Activated T-helper 2 cell treated with anti-CD3 and anti-CD28 coated beads, Interferon-gamma antibody, Interleukin-2, Interleukin-4, amounts not matched to agents 10 μg/mL and 5 μg/mL and 100 μg/mL, durations not matched to agents 14 hours and 24 hours and 36 hours (primary cell): Measurements from ENCODE around the gene PRR14L. TPM values are rescaled to one million over a fixed set of nuclear protein-coding genes. Genes with fewer than 3 reads are reported as not detected.
"Not testable (repeated sequence)": the region's sequence is repeated elsewhere in the genome, so short reads cannot be mapped to it uniquely, and the experiment has no call there.

Source experiments
- DNase-seq: peaks from one replicate; pipeline ENCODE4 v3.0.0; 2021; ENCODE audit warnings: low spot score
- H3K27ac Mint-ChIP-seq: one replicate; pipeline ENCODE4 v1.8.0; 2021; ENCODE audit warnings: mixed read lengths
- H3K27me3 Mint-ChIP-seq: one replicate; pipeline ENCODE4 v1.8.0; 2021; ENCODE audit warnings: low read depth, mixed read lengths
- H3K36me3 Mint-ChIP-seq: one replicate; pipeline ENCODE4 v1.8.0; 2021; ENCODE audit warnings: low read depth, mixed read lengths
- H3K4me1 Mint-ChIP-seq: one replicate; pipeline ENCODE4 v1.8.0; 2021; ENCODE audit warnings: low read depth, mixed read lengths
- H3K4me3 Mint-ChIP-seq: one replicate; pipeline ENCODE4 v1.8.0; 2021; ENCODE audit warnings: low read depth, mild to moderate bottlenecking, moderate library complexity, mixed read lengths
- H3K9me3 Mint-ChIP-seq: one replicate; pipeline ENCODE4 v1.8.0; 2021; ENCODE audit warnings: mixed read lengths
- intact Hi-C: fragments of 100-400 bp; cut with micrococcal nuclease; formaldehyde crosslinking; loops from one replicate; pipeline ENCODE4 v1.15.1; 2023
- total RNA-seq: library from RNA; stranded (reverse); gene quantifications from 2 replicates; pipeline ENCODE4 v1.2.3, GENCODE V29; 2022

The PRR14L gene
- total RNA-seq, 1 donor from 2014 or later: 58.0 TPM

DNA sequence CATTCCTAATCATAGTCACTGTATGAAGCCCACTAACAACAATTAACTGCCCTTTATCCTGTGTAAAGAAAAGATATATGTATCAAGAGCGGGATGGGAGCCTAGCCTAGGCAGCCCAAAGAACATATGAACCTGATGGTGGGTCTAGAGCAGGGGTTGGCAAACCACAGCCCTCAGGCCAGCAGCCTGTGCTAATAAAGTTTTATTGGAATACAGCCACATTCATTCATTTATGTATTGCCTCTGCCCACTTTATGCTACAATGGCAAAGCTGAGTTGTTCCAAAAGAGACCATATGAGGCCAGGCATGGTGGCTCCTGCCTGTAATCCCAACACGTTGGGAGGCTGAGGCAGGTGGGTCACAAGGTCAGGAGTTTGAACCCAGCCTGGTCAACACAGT is 13.5 kb downstream of the PRR14L start:
- Mint-ChIP-seq H3K27ac (no peak overlapping the region), H3K9me3 (no peaks in the 10 kb centered on the region), H3K27me3 (no peaks in the 10 kb centered on the region), H3K4me3 (no peak overlapping the region), H3K4me1 (peaks cover 22% of the 10 kb centered on the region), H3K36me3 (peaks cover 53% of the 10 kb centered on the region)
- intact Hi-C loops: no loop called here
- no peak for DNase-seq

DNA sequence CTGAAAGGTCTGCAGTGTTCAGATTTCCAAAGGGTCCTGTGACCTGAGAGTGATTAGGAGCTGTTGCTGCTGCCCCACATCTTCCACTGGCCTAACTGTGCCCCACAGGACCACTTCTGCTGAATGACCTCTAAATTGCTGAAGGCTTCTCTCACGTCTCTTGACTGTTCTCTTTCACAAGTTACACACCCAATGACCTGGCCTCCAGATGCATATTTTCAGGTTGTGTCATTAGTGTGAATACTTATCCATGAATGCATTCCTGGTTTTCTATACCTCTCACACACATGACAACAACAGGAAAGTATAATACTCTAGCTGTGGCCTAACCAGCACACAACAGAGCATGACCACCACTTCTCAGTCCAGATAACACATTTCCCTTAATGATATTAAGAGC is 15.4 kb downstream of the PRR14L start:
- intact Hi-C loops: no loop called here
- Mint-ChIP-seq H3K27ac (no peak overlapping the region), H3K27me3 (no peaks in the 10 kb centered on the region), H3K36me3 (peaks cover 43% of the 10 kb centered on the region), H3K9me3 (no peaks in the 10 kb centered on the region), H3K4me1 (peaks cover 22% of the 10 kb centered on the region), H3K4me3 (no peak overlapping the region)
- no peak for DNase-seq

DNA sequence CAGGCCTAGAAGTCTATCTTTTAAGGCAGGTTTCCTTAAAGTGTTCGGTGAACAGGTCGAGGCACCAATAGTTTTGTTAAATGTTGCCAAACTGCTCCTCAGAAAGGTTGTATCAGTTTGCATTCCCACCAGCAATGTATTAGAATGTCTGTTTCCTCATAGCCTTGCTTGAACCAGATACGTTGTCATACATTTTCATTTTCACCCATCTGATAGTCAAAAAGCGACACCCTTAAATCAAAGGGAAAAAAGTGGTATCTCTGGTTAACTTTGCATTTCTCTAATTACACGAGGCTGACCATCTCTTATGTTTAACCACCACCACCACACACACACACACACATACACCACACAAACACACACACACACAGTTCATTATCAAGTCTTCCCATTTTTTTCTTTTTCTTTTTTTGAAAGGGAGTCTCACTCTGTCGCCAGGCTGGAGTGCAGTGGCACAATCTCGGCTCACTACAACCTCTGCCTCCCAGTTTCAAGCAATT is 16.3 kb downstream of the PRR14L start:
- Mint-ChIP-seq H3K27ac (peak overlapping the region; percentile 4), H3K4me1 (peaks cover 21% of the 10 kb centered on the region), H3K27me3 (no peaks in the 10 kb centered on the region), H3K9me3 (no peaks in the 10 kb centered on the region), H3K36me3 (peaks cover 41% of the 10 kb centered on the region), H3K4me3 (no peak overlapping the region)
- no peak for DNase-seq
- intact Hi-C loops: no loop called here

DNA sequence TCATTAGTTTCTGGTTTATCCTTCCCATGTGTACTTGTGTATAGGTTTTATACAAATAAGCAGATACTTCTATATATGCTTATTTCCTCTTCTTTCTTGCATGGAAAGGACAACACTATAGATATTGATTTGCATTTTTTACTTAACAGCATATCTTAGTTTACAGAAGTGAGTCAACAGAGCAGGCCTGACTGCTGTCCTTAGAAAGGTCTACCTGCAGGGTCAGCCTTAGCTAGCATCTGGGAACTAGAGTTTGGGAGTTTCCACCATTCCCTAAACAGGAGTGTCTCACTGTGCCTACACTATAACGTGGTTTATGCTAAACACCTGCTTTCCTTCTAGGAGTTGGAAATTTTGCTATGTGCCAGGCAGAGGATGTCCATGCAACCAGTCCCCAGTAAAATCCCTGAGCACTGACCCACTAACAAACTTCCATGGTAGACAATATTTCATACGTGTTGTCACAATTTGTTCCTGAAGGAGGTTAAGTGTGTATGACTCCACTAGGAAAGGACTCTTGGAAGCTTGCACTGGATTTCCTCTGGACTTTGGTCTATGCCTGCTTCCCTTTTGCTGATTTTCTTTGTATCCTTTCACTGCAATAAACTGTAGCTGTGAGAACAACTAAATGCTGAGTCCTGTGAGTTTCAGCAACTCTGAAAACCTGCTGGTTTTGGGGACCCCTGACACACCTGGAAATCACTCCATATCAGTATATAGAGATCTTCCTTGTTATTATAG is 17.7 kb downstream of the PRR14L start:
- no peak overlapping the region for H3K4me3 Mint-ChIP-seq
- no peaks in the 10 kb centered on the region for H3K27me3 Mint-ChIP-seq
- H3K9me3 Mint-ChIP-seq: no peaks in the 10 kb centered on the region
- H3K27ac Mint-ChIP-seq: no peak overlapping the region
- intact Hi-C loops: no loop called here
- peaks cover 13% of the 10 kb centered on the region for H3K4me1 Mint-ChIP-seq
- H3K36me3 Mint-ChIP-seq: peaks cover 30% of the 10 kb centered on the region
- DNase-seq: no peak

DNA sequence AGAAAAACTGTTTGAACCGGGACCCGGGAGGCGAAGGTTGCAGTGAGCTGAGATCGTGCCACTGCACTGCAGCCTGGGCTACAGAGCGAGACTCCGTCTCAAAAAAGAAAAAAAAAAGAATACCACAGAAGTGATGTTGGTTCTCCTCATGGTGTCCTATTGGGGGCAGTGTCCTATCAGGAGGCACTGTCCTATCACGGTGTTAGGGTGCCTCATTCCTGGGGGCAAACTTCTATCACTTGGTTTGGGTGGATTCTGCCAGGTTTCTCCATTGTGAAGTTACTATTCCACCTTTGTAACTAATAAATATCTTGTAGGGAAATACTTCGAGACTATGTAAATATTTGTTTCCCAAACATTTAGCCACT is 19.6 kb downstream of the PRR14L start:
- DNase-seq: no peak
- Mint-ChIP-seq H3K4me3 (no peak overlapping the region), H3K36me3 (peaks cover 30% of the 10 kb centered on the region), H3K27me3 (no peaks in the 10 kb centered on the region), H3K9me3 (no peaks in the 10 kb centered on the region), H3K27ac (no peak overlapping the region), H3K4me1 (peaks cover 13% of the 10 kb centered on the region)
- intact Hi-C loops: no loop called here

DNA sequence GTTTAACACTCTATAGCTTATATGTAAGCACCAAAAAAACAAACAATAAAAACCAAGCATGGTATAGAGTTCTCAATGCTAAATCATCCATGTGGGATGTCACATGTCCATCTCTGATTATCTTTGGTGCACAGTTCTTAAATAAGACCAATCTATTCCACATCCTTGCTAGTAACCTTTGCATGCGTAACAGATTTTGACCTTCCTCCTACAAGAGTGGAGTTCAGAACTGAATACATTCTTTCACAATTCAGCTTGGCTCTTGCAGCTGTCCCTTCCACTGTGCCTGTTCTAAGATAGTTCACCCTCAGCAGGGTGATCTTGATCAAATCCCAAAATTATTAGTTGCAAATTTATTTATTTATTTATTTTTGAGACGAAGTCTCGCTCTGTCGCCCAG is 21.1 kb downstream of the PRR14L start:
- H3K36me3 Mint-ChIP-seq: peaks cover 29% of the 10 kb centered on the region
- no peak overlapping the region for H3K27ac Mint-ChIP-seq
- intact Hi-C loops: no loop called here
- no peaks in the 10 kb centered on the region for H3K9me3 Mint-ChIP-seq
- no peak overlapping the region for H3K4me3 Mint-ChIP-seq
- H3K4me1 Mint-ChIP-seq: peaks cover 6% of the 10 kb centered on the region
- DNase-seq: no peak
- H3K27me3 Mint-ChIP-seq: no peaks in the 10 kb centered on the region

DNA sequence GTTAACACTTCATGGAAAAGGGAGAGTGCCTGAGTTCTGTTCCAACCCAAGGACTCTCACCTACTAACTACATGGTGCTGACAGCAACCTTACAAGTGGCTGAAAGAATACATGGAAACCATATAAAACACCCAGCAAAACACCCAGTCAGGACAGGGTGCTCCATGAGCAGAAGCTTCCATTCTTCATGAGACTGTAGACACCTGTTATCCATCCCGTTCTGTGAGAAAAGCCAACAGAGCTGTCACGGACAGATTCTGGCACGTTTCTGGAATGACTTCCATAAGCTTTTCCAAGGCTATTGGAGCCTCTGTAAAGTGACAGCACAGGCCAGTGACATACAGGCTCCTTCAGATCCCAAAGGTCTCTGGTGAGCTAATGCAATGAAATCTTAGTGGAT is 23.2 kb downstream of the PRR14L start:
- H3K27me3 Mint-ChIP-seq: no peaks in the 10 kb centered on the region
- DNase-seq: no peak
- H3K4me1 Mint-ChIP-seq: no peaks in the 10 kb centered on the region
- no peak overlapping the region for H3K4me3 Mint-ChIP-seq
- intact Hi-C loops: no loop called here
- H3K36me3 Mint-ChIP-seq: peaks cover 34% of the 10 kb centered on the region
- H3K27ac Mint-ChIP-seq: no peak overlapping the region
- no peaks in the 10 kb centered on the region for H3K9me3 Mint-ChIP-seq

DNA sequence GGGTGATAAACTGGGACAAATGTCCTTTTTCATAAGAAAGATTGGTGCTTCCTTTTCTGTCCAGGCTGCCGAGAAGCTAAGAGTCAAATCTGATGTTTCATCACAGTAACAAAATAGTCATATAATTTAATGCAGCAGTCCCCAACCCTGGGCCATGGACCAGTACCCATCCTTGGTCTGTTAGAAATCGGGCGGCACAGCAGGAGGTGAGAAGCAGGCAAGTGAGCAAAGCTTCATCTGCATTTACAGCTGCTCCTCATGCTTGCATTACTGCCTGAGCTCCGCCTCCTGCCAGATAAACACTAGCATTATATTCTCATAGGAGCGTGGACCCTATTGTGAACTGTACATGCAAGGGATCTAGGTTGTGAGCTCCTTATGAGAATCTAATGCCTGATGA is 26.2 kb downstream of the PRR14L start:
- H3K4me3 Mint-ChIP-seq: no peak overlapping the region
- no peaks in the 10 kb centered on the region for H3K4me1 Mint-ChIP-seq
- peaks cover 42% of the 10 kb centered on the region for H3K36me3 Mint-ChIP-seq
- no peaks in the 10 kb centered on the region for H3K27me3 Mint-ChIP-seq
- H3K27ac Mint-ChIP-seq: no peak overlapping the region
- H3K9me3 Mint-ChIP-seq: no peaks in the 10 kb centered on the region
- intact Hi-C loops: no loop called here
- no peak for DNase-seq

DNA sequence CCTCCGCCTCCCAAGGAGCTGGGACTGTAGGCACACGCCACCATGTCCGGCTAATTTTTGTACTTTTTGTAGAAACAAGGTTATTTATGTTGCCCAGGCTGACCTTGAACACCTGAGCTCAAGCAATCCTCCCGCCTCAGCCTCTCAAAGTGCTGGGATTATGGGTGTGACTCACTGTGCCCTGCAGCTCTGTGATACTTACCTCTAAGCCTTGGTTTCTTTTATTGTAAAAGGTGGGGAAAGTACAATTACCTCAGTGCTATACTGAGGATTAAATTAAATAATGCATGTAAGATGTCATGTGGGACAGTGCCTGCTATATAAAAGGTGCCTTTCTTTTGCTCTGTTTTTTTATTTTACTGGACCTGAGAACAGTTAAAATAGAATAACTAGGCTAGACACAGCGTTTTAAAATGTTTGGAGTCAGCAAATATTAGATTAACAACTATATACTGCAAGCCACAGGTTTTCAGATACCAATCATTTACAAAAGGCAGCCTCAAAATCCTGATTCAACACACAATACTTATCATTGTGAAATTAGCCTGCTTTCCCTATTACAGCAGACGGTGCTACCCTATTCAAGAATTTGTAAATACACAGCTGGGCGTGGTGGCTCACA is 30.0 kb downstream of the PRR14L start:
- peaks cover 58% of the 10 kb centered on the region for H3K36me3 Mint-ChIP-seq
- intact Hi-C loops: no loop called here
- no peak overlapping the region for H3K27ac Mint-ChIP-seq
- H3K27me3 Mint-ChIP-seq: no peaks in the 10 kb centered on the region
- no peak for DNase-seq
- H3K9me3 Mint-ChIP-seq: no peaks in the 10 kb centered on the region
- no peak overlapping the region for H3K4me3 Mint-ChIP-seq
- no peaks in the 10 kb centered on the region for H3K4me1 Mint-ChIP-seq

DNA sequence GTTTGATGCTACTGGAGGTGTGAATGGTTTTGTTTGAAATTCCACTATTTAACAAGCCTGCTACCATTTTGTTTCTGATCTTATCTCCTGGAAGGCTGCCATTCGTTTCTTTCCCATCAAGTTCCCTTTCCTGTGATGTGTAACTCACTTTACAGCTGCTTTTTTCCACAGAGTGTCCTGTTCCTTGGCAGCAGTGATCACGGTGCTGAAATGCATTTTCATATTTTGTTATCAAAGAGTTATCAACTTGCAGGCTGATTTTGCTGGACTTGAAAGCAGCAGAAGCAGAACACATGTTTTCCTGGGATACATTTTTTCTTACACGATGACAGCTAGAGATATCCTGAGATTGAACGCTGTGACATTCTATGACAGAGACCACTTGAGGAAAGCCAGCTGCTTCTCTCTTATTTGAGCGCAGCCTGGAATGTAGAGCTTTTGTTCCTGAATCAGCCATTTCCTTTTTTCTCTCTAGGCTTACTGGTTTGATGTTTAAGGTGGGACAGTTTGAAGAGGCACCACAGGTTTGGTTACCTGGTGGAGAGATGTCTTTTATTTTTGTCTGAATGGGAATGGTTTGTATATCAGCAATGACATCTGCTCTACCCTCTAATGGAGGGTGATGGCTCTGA is 34.7 kb downstream of the PRR14L start:
- H3K27me3 Mint-ChIP-seq: no peaks in the 10 kb centered on the region

DNA sequence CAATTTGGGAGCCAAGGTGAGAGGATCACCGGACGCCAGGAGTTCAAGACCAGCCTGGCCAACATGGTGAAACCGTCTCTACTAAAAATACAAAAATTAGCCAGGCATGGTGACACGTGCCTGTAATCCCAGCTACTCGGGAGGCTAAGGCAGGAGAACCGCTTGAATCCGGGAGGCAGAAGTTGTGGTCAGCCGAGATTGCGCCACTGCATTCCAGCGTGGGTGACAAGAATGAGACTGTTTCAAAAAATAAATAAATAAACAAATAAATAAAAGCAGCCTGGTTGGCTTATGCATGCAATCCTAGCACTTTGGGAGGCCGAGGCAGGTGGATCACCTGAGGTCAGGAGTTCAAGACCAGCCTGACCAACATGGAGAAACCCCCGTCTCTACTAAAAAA is 38.7 kb downstream of the PRR14L start:
- H3K36me3 Mint-ChIP-seq: peaks cover 56% of the 10 kb centered on the region
- DNase-seq, H3K9me3 Mint-ChIP-seq, H3K4me1 Mint-ChIP-seq, H3K4me3 Mint-ChIP-seq, H3K27me3 Mint-ChIP-seq, intact Hi-C loops, H3K27ac Mint-ChIP-seq: not testable (repeated sequence)

More for the DNA sequence above, 34.7 kb downstream of the PRR14L start:
- Mint-ChIP-seq H3K4me3 (no peak overlapping the region), H3K36me3 (peaks cover 68% of the 10 kb centered on the region), H3K9me3 (no peaks in the 10 kb centered on the region), H3K27ac (peak overlapping the region; percentile 22), H3K4me1 (no peaks in the 10 kb centered on the region)
- intact Hi-C loops: no loop called here
- DNase-seq: no peak

DNA sequence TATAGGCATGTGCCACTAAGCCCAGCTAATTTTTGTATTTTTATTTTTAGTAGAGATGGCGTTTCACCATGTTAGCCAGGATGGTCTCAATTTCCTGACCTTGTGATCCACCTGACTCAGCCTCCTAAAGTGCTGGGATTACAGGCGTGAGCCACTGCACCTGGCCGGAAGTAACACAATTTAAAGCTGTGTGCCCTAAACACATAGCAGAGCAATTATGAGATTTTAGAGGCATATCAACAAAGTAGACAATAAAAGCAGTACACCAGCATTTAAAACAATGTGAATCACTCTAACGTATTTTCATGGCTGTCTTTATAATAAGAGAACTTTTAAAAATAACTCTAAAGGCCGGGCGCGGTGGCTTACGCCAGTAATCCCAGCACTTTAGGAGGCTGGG is 42.4 kb downstream of the PRR14L start:
- Mint-ChIP-seq H3K36me3 (peaks cover 42% of the 10 kb centered on the region), H3K27ac (no peak overlapping the region), H3K9me3 (no peaks in the 10 kb centered on the region), H3K4me3 (no peak overlapping the region), H3K27me3 (no peaks in the 10 kb centered on the region), H3K4me1 (no peaks in the 10 kb centered on the region)
- intact Hi-C loops: no loop called here
- DNase-seq: no peak

DNA sequence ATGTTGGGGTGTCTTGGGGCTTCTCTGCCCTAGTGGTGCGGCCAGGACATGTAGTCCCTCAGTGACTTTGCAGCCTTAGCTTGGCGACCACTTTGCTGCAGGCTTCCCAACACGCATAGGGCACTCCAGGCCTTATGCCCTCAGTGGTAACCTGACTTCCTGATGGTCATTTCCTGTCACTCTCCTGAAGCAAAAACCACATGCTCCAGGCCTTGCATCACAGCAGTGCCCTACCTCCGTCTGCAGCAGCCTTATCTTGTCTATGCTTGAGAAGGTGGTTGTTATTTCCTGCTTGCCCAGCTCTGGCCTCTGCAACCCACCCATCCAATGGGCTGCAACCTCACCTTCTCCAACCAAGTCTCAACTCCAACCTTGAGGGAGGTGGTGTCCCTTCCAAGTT is 54.5 kb downstream of the PRR14L start:
- no peak overlapping the region for H3K27ac Mint-ChIP-seq
- no peaks in the 10 kb centered on the region for H3K27me3 Mint-ChIP-seq
- intact Hi-C loops: no loop called here

More for the DNA sequence above, 54.5 kb downstream of the PRR14L start:
- peaks cover 30% of the 10 kb centered on the region for H3K4me1 Mint-ChIP-seq
- DNase-seq: no peak
- H3K4me3 Mint-ChIP-seq: no peak overlapping the region
- no peaks in the 10 kb centered on the region for H3K9me3 Mint-ChIP-seq
- H3K36me3 Mint-ChIP-seq: peaks cover 67% of the 10 kb centered on the region
